BE2C (cell line): ENCODE data around the gene GRK4.
A peak's percentile ranks its signal among the peaks of the same experiment; 100 is the strongest.
"Not testable (repeated sequence)": the region's sequence is repeated elsewhere in the genome, so short reads cannot be mapped to it uniquely, and the experiment has no call there.

ENCODE experiments used
- DNase-seq: peaks from one replicate; pipeline ENCODE4 v3.0.0-alpha.2; 2020
- H3K27me3 ChIP-seq: fragments of 250-450 bp; sonication (Bioruptor Pico); 2 replicates; pipeline ENCODE4 v1.5.1; 2020; ENCODE audit warnings: mild to moderate bottlenecking
- H3K36me3 ChIP-seq: fragments of 250-450 bp; sonication (Bioruptor Pico); 2 replicates; pipeline ENCODE4 v1.5.1; 2020; ENCODE audit warnings: mild to moderate bottlenecking
- H3K4me1 ChIP-seq: fragments of 250-450 bp; sonication (Bioruptor Pico); 2 replicates; pipeline ENCODE4 v1.5.1; 2020
- H3K4me3 ChIP-seq: 2 replicates; pipeline ENCODE4 v1.5.1; 2011; ENCODE audit warnings: low read depth, low read length
- H3K9me3 ChIP-seq: fragments of 250-450 bp; sonication (Bioruptor Pico); 2 replicates; pipeline ENCODE4 v1.5.1; 2020
- TF ChIP-seq, protein P1 (sequence below): IDR thresholded peaks from 2 replicates; pipeline ENCODE4 v1.5.1; 2012; ENCODE audit warnings: mild to moderate bottlenecking, low read depth, low read length

GRK4 gene

GRCh38 chr4:2937146-2937857, 26.1 kb upstream of the GRK4 start:
- TF ChIP-seq, protein P1, sequence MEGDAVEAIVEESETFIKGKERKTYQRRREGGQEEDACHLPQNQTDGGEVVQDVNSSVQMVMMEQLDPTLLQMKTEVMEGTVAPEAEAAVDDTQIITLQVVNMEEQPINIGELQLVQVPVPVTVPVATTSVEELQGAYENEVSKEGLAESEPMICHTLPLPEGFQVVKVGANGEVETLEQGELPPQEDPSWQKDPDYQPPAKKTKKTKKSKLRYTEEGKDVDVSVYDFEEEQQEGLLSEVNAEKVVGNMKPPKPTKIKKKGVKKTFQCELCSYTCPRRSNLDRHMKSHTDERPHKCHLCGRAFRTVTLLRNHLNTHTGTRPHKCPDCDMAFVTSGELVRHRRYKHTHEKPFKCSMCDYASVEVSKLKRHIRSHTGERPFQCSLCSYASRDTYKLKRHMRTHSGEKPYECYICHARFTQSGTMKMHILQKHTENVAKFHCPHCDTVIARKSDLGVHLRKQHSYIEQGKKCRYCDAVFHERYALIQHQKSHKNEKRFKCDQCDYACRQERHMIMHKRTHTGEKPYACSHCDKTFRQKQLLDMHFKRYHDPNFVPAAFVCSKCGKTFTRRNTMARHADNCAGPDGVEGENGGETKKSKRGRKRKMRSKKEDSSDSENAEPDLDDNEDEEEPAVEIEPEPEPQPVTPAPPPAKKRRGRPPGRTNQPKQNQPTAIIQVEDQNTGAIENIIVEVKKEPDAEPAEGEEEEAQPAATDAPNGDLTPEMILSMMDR, result no peak
- Histone ChIP-seq H3K27me3 (no peaks in the 10 kb centered on the region), H3K36me3 (peaks cover 54% of the 10 kb centered on the region), H3K4me1 (peaks cover 23% of the 10 kb centered on the region), H3K4me3 (peak overlapping the region; percentile 10; the same call in 1 of the 2 replicates), H3K9me3 (no peaks in the 10 kb centered on the region)
- no peak for DNase-seq

DNA sequence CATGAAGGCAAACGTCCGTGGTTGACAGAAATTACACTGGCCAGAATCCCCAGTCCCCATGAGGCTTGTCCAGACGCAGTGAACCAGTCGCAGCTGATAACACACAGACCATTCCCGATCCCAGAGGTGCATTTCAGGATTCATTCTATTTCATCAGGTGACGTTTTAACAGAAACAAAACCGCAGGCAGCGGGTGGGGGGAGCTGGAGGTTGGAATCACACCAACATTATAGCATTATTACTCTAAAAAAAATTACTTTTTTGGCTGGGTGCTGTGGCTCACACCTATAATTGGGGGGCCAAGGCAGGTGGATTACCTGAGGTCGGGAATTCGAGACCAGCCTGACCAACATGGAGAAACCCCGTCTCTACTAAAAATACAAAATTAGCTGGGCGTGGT, 25.4 kb upstream of the GRK4 start:
- H3K4me3 ChIP-seq, result no peak overlapping the region
- TF ChIP-seq, protein P1, result no peak
- H3K36me3 ChIP-seq, result peaks cover 61% of the 10 kb centered on the region
- DNase-seq, result no peak
- no peaks in the 10 kb centered on the region for H3K27me3 ChIP-seq
- peaks cover 23% of the 10 kb centered on the region for H3K4me1 ChIP-seq
- no peaks in the 10 kb centered on the region for H3K9me3 ChIP-seq

GRCh38 chr4:2938411-2938810, 25.0 kb upstream of the GRK4 start:
- peaks cover 65% of the 10 kb centered on the region for H3K36me3 ChIP-seq
- H3K27me3 ChIP-seq, H3K9me3 ChIP-seq, H3K4me3 ChIP-seq, DNase-seq: not testable (repeated sequence)
- H3K4me1 ChIP-seq, result peaks cover 23% of the 10 kb centered on the region

DNA sequence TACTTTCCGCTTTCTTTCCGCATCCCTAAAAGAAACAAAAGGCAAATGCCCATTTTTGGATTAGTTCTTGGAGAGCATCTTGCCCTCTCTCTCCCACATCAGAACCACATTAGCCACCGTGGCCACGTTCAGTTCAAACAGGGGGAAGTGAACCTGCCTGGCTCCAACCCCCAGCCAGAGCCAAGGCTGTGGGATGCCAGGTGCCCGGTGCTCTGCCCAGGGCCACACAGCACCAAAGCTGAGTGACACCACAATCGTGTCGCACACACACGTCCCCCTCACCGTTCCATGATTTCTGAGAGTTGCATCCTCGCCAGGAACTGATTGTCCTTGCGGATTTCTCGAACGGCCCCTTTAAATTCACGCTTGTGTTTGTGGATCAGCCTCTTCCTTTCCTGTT, 24.5 kb upstream of the GRK4 start:
- Histone ChIP-seq H3K36me3 (peaks cover 70% of the 10 kb centered on the region), H3K27me3 (no peaks in the 10 kb centered on the region), H3K9me3 (no peaks in the 10 kb centered on the region), H3K4me1 (peaks cover 23% of the 10 kb centered on the region), H3K4me3 (no peak overlapping the region)
- DNase-seq, result no peak
- TF ChIP-seq, protein P1, result no peak

DNA sequence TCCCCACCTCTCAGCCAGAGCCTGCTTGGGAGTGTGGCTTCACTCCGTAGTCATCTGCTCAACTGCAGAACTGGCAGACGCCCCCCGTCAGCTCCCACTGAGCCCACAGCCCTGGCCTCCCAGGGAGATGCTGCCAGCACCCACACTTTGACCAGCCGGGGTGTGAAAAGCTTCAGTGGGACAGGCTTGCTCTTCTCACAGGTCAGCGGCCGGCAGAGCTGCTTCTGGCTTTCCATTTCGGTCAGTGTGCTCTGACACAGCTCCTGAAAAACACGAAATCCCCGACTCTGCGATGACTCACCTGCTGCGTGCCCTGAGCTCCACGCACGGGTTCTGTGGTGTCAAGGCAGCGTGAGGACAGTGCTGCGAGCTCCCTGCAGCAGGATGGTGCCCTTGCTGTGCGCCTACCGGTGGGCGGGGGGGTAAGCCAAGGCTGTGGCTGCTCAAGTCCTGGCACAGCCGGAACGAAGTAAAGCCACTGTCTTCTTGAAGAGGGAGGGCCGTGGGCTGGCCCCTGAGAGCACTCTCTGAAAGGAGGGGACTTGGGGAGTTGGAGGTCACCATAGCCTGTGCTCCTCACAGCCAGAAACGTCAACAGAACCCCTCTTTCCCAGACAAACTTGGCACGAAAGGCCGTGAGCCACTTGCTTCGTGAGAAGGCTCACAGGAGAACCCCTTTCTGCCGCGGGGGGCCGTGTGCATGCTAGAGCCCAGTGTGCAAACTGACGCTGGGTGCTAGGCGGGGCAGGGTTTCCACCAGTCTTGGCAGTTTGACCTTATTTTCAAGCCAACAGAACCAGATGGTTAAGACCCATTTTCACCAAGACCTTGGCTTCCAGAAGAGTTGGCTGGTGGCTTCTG, 23.8 kb upstream of the GRK4 start:
- Histone ChIP-seq H3K27me3 (no peaks in the 10 kb centered on the region), H3K4me3 (no peak overlapping the region), H3K9me3 (no peaks in the 10 kb centered on the region), H3K4me1 (peaks cover 23% of the 10 kb centered on the region), H3K36me3 (peaks cover 77% of the 10 kb centered on the region)
- DNase-seq, result no peak
- TF ChIP-seq, protein P1, result no peak

GRCh38 chr4:2940267-2941137, 22.9 kb upstream of the GRK4 start:
- no peak overlapping the region for H3K4me3 ChIP-seq
- no peak for DNase-seq
- peaks cover 23% of the 10 kb centered on the region for H3K4me1 ChIP-seq
- peaks cover 86% of the 10 kb centered on the region for H3K36me3 ChIP-seq
- H3K9me3 ChIP-seq, result no peaks in the 10 kb centered on the region
- no peaks in the 10 kb centered on the region for H3K27me3 ChIP-seq
- TF ChIP-seq, protein P1, result no peak
